Stimulated activated CD4-positive, alpha-beta T cell treated with anti-CD3 and anti-CD28 coated beads, Interleukin-2, amount 100 ng/mL, for 4 hours (primary cell): ENCODE results near the gene PCSK5.
"Not testable (repeated sequence)": the region's sequence is repeated elsewhere in the genome, so short reads cannot be mapped to it uniquely, and the experiment has no call there.

Source experiments
- DNase-seq: peaks from one replicate; pipeline ENCODE4 v3.0.0-alpha.2; 2020; ENCODE audit warnings: low read depth

The PCSK5 gene

DNA sequence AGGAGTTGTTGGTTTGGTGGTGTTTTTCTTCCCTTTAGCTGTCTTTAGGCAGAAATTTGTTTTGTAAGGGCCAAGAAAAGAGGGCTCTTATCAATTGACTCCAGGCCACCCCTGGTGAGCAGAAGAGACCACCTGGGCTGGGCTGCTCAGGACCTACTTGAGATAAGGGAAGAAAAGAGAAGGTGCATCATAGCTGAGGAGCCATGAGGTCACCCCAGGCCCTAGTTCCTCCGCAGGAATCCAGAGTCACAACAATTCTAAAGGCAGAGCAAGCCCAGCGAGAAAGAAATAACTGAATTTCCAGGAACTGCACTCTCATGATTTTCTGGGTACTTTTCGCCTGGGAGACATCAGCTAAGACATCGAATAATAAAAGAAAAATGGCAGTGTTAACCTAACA is 468.9 kb downstream of the PCSK5 start:
- no peak for DNase-seq

DNA sequence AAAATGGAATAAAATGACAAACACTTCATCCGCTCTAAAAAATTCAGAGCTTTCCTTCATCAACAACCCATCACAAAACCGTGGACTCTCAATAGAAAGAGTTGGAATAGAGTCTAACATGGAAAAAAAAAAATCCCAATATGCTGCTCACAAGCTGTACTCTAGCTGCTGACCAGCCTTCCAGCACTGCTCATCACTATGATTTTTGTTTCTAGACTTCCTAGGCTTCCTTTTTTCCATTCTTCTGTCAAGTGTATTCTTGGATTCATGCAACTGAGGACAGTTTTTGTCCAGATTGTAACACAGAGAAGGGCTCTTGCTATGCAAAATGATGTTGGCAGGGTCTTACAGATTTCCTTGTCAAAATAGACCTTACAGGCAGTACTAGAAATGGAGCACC is 469.3 kb downstream of the PCSK5 start:
- DNase-seq = no peak

- DNase-seq = not testable (repeated sequence)
These were observed 472.0 kb downstream of the PCSK5 start for GRCh38 chr9:76362332-76363031.

DNA sequence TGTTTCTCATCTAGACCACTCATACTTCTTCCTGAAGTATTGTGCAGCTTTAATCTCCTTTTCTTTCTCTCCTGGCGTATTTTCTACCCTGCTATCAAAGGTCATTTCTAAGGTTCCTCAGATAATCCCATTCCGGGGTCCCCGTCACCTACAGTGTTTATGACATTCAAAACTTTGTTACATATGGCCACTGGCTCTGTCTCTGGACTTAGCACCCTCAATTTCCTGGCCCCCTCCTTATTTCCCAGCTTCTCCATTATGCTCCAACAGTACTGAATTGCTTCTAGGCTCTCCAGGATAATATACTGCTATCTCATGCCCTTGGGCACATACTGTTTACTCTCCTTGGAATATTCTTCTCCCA is 472.5 kb downstream of the PCSK5 start:
- DNase-seq = no peak

DNA sequence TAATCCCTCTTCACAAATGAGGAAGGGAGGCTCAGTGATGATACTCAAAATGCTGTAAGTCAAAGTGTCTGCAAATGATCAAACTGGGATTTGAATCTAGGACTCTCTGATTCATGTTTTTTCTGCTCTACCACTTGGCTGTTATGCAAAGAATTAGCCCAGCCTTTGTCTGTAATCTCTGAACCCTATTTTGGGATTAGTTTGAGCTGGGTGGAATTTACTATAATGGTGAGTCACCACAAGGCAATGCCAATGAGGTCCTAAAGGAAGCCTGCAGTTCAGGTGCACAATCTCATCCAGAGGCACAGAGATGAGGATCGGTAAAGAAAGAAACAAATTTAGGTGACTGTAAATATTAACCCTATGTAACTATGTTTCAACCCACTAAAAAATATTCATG is 474.6 kb downstream of the PCSK5 start:
- no peak for DNase-seq

- no peak for DNase-seq
These were observed 475.8 kb downstream of the PCSK5 start for GRCh38 chr9:76366275-76366674.

GRCh38 chr9:76369583-76369982 is 479.1 kb downstream of the PCSK5 start:
- DNase-seq = no peak

DNA sequence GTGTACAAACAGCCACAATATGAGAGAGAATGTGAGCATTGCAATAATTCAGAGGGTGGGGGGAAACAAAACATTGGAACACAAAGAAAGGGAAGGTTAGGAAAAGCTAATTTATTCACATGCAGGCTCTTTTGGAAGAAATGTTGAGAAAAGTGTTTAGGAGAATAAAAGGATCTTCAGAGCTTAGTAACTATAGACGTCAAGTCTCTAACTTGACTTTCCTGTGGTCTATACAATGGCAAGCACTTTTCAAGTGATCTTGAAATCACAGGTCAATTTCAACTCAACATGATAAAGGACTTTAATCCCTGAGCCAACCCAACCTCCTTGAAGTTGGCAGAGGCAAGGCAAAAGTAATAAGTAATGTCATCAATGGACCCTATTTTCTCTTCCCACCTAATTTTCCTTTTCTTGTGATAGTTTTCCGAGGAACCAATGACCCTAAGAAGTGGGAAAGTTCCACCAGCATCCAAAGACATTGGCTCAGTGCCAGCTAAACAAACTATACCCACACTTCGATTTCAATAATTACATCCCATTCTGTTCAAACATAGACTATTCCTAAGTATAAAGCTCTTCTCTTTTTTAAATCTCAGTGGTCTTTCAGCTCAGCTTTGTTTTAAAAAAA is 480.0 kb downstream of the PCSK5 start:
- no peak for DNase-seq

- no peak for DNase-seq
These were observed 481.4 kb downstream of the PCSK5 start for GRCh38 chr9:76371901-76372300.

GRCh38 chr9:76372336-76372735 is 481.9 kb downstream of the PCSK5 start:
- no peak for DNase-seq

DNA sequence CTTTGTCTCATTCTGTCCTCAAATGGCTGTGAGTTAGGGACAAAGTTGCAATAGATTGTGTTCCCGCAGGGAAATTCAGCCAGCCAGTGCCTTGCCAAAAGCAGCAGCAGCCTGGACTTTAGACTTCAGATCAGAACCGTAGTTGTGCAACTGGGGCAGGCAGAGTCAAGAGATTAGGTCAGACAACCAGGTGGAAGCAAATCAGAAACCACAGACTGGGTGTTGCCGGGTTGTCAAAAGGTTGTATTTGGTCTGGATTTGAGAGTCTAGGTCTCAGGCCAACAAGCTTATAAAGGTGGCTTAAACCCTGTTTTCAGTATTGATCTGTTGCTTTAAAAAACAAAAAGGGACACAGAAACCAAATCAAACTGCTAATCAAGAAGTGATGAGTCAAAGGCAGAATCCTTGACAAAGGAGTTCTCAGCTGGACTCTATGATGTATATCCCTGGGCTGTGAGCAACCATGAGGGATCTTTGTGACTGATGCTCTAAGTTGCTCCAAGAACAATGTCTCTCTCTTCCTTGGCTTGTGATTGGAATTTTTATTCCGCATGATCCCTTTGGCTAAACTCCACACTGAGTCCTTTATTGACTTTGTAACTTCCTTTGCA is 482.8 kb downstream of the PCSK5 start:
- DNase-seq = no peak

- DNase-seq = no peak
These were observed 483.5 kb downstream of the PCSK5 start for GRCh38 chr9:76373784-76374474.

- DNase-seq = no peak
These were observed 484.5 kb downstream of the PCSK5 start for GRCh38 chr9:76374783-76375559.

DNA sequence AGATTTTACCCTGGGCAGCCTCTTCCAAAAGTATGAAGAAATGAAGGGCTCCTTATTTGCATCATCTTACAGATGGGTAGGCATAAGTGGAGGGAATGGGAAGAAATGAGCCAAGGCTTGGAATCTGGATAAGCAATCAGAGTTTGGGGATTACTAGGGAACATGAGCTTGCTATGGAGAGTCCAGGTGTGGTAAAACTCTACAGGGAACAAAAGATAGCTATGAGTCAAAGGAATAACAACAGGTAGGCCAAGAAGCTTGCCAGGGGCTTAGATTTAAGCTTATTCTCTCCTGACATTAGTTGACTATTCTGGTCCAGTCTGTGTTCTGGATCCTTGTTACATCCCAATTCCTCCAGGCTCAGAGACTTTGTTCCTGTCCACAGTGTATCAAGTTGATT is 487.3 kb downstream of the PCSK5 start:
- no peak for DNase-seq

DNA sequence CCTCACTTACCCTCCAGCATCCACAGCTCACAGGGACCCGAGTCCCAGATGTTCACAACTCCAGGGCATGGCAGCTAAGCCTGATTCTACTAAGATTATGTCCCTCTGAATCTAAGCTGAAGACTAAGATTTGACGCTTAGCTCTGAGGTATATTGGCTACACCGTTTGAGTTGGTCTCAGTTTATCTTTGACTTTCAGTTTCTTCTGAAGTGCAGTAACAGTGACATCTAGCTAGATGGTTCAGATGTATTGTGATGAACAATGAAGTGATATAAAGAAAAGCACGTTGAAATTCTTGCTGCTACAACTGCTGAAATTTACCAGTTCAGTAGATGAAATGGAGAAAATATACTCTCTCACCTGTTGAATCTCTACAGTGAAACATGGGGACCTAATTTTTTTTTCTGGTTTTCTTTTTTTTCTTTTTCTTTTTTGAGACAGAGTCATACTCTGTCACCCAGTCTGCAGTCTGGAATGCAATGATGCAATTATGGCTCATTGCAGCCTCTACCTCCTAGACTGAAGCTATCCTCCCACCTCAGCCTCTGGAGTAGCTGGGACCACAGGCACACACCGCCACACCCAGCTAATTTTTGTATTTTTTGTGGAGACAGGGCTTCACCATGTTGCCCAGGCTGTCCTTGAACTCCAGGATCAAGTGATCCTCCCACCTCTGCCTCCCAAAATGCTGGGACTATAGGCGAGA is 488.0 kb downstream of the PCSK5 start:
- no peak for DNase-seq

DNA sequence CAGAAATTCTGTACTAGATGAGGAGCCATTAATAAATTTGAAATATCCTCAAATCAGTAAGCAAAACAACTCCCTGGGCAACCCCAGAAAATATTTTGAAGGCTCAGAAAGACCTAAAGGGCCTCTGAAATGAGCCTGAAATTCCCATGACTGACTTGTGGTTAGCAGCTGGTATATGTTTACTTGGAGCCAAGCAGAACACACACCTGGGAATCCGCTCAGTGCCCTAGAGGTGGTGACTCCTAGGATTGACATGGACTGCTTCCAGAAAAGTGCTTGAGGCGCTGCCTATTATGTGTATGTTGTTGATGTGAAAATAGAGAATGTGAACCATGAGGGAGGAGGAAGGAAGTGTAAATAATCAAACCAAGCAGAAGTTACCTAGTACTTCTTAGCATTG is 489.0 kb downstream of the PCSK5 start:
- no peak for DNase-seq

- no peak for DNase-seq
These were observed 500.2 kb downstream of the PCSK5 start for GRCh38 chr9:76390656-76391055.

- DNase-seq = peak; percentile 88
These were observed 503.9 kb downstream of the PCSK5 start, which contains the start of gene RFK for GRCh38 chr9:76394195-76394959. TSS of gene RFK (minus strand) at chr9:76394426. CDS start at chr9:76394171, 255 bp downstream.

DNA sequence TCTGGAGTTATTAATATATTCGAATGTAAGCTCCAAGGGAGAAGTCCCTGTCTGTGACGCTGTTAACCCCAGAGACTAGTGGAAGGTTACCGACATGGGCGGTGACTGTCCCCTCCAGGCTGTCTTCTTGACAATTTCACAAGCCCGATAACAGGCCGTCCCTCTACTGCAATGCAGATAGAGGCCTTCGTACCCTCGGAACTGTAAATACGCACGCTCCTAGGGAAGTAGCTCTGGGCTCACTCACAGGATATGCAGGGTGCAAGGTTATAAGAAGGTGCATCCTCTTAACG is 504.4 kb downstream of the PCSK5 start:
- DNase-seq = peak; percentile 15

DNA sequence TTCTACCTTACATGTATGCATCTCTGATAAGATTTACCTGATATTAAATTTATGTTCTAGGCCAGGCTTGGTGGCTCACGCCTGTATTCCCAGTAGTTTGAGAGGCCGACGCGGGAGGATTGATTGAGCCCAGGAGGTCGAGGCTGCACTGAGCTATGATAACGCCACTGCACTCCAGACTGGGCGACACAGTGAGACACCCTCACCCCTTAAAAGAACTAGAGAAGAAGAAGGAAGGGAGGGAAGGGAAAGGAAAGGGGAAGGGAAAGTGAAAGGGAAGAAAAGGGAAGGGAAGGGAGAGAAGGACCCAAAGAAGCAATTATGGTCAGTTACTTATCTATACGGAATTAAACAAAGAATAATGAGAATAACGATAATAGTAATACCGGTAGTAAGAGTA is 504.9 kb downstream of the PCSK5 start:
- DNase-seq = no peak

DNA sequence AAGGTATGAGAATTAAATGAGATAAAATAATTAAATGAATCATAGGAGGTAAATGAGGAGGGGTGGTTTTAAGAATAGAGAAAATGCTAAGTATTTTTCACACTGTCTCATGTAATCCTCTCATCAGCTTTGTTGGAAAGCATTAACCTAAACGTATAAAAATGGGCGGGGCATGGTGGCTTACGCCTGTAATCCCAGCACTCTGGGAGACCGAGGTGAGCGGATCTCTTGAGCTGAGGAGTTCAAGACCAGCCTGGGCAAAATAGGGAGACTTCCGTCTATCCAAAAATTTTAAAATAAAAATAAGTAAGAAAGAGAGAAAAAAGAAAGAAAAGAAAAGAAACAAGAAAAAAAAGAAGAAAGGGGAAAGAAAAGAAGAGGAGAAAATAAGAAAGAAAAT is 505.7 kb downstream of the PCSK5 start:
- DNase-seq = no peak
